SK-N-SH treated with all-trans-retinoic acid at 6 μM for 48 hours (cell line): ENCODE results near the gene RRM2.
"Not testable (repeated sequence)": the region's sequence is repeated elsewhere in the genome, so short reads cannot be mapped to it uniquely, and the experiment has no call there.

Source experiments
- ATAC-seq: fragments of 200-7000 bp; cut with Tn5 transposase; 3 replicates; pipeline ENCODE4 v1.9.1; 2020; ENCODE audit warnings: mild to moderate bottlenecking, moderate library complexity
- ARNTL ChIP-seq: fragments of 450-650 bp; formaldehyde crosslinking; IDR thresholded peaks from 2 replicates; pipeline ENCODE4 v1.5.0; 2020; ENCODE audit warnings: low read depth, mild to moderate bottlenecking, moderate library complexity, borderline replicate concordance
- BACH2 ChIP-seq: fragments of 250-450 bp; sonication (Bioruptor Pico); IDR thresholded peaks from 2 replicates; pipeline ENCODE4 v1.9.0; 2021; ENCODE audit warnings: mild to moderate bottlenecking, borderline replicate concordance
- CREB5 ChIP-seq: fragments of 250-450 bp; sonication (Bioruptor Pico); IDR thresholded peaks from 2 replicates; pipeline ENCODE4 v1.5.1; 2020; ENCODE audit warnings: low read depth, mild to moderate bottlenecking, moderate library complexity
- CSDC2 ChIP-seq: fragments of 250-450 bp; sonication (Bioruptor Pico); IDR thresholded peaks from 2 replicates; pipeline ENCODE4 v1.5.0; 2020; ENCODE audit warnings: mild to moderate bottlenecking, moderate library complexity
- CSRNP3 ChIP-seq: fragments of 250-450 bp; sonication (Bioruptor Pico); IDR thresholded peaks from 2 replicates; pipeline ENCODE4 v1.5.1; 2021; ENCODE audit warnings: mild to moderate bottlenecking, moderate library complexity
- ESRRG ChIP-seq: fragments of 250-450 bp; sonication (Bioruptor Pico); IDR thresholded peaks from 2 replicates; pipeline ENCODE4 v1.6.1; 2021; ENCODE audit warnings: mild to moderate bottlenecking
- GLIS3 ChIP-seq: fragments of 250-450 bp; sonication (Bioruptor Pico); IDR thresholded peaks from 2 replicates; pipeline ENCODE4 v1.5.0; 2020; ENCODE audit warnings: mild to moderate bottlenecking, moderate library complexity
- ISL1 ChIP-seq: fragments of 250-450 bp; sonication (Bioruptor Pico); IDR thresholded peaks from 2 replicates; pipeline ENCODE4 v2.1.2; 2022; ENCODE audit warnings: mild to moderate bottlenecking, moderate library complexity
- OSR1 ChIP-seq: fragments of 250-450 bp; sonication (Bioruptor Pico); IDR thresholded peaks from 2 replicates; pipeline ENCODE4 v1.8.0; 2022; ENCODE audit warnings: moderate library complexity, mild to moderate bottlenecking, inconsistent platforms
- POU6F1 ChIP-seq: fragments of 250-450 bp; sonication (Bioruptor Pico); IDR thresholded peaks from 2 replicates; pipeline ENCODE4 v1.8.0; 2021; ENCODE audit warnings: low read depth, mild to moderate bottlenecking, moderate library complexity, borderline replicate concordance
- PPARA ChIP-seq: fragments of 250-450 bp; sonication (Bioruptor Pico); IDR thresholded peaks from 2 replicates; pipeline ENCODE4 v1.5.0; 2020; ENCODE audit warnings: mild to moderate bottlenecking, borderline replicate concordance
- RARB ChIP-seq: fragments of 250-450 bp; sonication (Bioruptor Pico); IDR thresholded peaks from 2 replicates; pipeline ENCODE4 v1.8.0; 2021; ENCODE audit warnings: mild to moderate bottlenecking, moderate library complexity
- SNAI2 ChIP-seq: fragments of 250-450 bp; sonication (Bioruptor Pico); IDR thresholded peaks from 2 replicates; pipeline ENCODE4 v1.5.0; 2020; ENCODE audit warnings: mild to moderate bottlenecking, moderate library complexity
- TCF4 ChIP-seq: fragments of 250-450 bp; sonication (Bioruptor Pico); IDR thresholded peaks from 2 replicates; pipeline ENCODE4 v1.8.0; 2021; ENCODE audit warnings: mild to moderate bottlenecking, moderate library complexity, borderline replicate concordance
- TOX ChIP-seq: fragments of 250-450 bp; sonication (Bioruptor Pico); IDR thresholded peaks from 2 replicates; pipeline ENCODE4 v1.8.0; 2021; ENCODE audit warnings: mild to moderate bottlenecking, moderate library complexity, borderline replicate concordance
- ZC3H10 ChIP-seq: fragments of 250-450 bp; sonication (Bioruptor Pico); IDR thresholded peaks from 2 replicates; pipeline ENCODE4 v1.5.1; 2021; ENCODE audit warnings: mild to moderate bottlenecking, moderate library complexity
- ZFP3 ChIP-seq: fragments of 250-450 bp; sonication (Bioruptor Pico); IDR thresholded peaks from 2 replicates; pipeline ENCODE4 v1.5.0; 2020; ENCODE audit warnings: mild to moderate bottlenecking, moderate library complexity
- ZNF565 ChIP-seq: fragments of 450-650 bp; formaldehyde crosslinking; conservative IDR thresholded peaks from 2 replicates; pipeline ENCODE4 v1.5.0; 2020; ENCODE audit warnings: low read depth, mild to moderate bottlenecking, moderate library complexity
- ZNF70 ChIP-seq: fragments of 450-650 bp; formaldehyde crosslinking; IDR thresholded peaks from 2 replicates; pipeline ENCODE4 v1.5.0; 2020; ENCODE audit warnings: mild to moderate bottlenecking, moderate library complexity
- TF ChIP-seq, protein P1 (sequence below): fragments of 250-450 bp; sonication (Bioruptor Pico); IDR thresholded peaks from 2 replicates; pipeline ENCODE4 v1.8.0; 2020; ENCODE audit warnings: mild to moderate bottlenecking, moderate library complexity, borderline replicate concordance
- TF ChIP-seq, protein P2 (sequence below): fragments of 250-450 bp; sonication (Bioruptor Pico); IDR thresholded peaks from 2 replicates; pipeline ENCODE4 v1.5.0; 2020; ENCODE audit warnings: mild to moderate bottlenecking, moderate library complexity

RRM2 gene

GRCh38 chr2:10101491-10101890, 21.0 kb upstream of the RRM2 start:
- no peak for TF ChIP-seq ISL1
- no peak for TF ChIP-seq TOX
- TF ChIP-seq ZNF70 (CRISPR knock-in tag), result no peak
- no peak for TF ChIP-seq OSR1
- no peak for TF ChIP-seq RARB (CRISPR knock-in tag)
- TF ChIP-seq PPARA (CRISPR knock-in tag), result no peak
- TF ChIP-seq TCF4 (CRISPR knock-in tag), result no peak
- TF ChIP-seq, protein P1, sequence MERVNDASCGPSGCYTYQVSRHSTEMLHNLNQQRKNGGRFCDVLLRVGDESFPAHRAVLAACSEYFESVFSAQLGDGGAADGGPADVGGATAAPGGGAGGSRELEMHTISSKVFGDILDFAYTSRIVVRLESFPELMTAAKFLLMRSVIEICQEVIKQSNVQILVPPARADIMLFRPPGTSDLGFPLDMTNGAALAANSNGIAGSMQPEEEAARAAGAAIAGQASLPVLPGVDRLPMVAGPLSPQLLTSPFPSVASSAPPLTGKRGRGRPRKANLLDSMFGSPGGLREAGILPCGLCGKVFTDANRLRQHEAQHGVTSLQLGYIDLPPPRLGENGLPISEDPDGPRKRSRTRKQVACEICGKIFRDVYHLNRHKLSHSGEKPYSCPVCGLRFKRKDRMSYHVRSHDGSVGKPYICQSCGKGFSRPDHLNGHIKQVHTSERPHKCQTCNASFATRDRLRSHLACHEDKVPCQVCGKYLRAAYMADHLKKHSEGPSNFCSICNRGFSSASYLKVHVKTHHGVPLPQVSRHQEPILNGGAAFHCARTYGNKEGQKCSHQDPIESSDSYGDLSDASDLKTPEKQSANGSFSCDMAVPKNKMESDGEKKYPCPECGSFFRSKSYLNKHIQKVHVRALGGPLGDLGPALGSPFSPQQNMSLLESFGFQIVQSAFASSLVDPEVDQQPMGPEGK, result no peak
- no peak for TF ChIP-seq CREB5
- no peak for TF ChIP-seq ZFP3 (CRISPR knock-in tag)
- no peak for TF ChIP-seq BACH2 (CRISPR knock-in tag)
- no peak for TF ChIP-seq CSRNP3
- no peak for TF ChIP-seq CSDC2 (CRISPR knock-in tag)
- no peak for TF ChIP-seq ZC3H10 (CRISPR knock-in tag)
- TF ChIP-seq, protein P2, sequence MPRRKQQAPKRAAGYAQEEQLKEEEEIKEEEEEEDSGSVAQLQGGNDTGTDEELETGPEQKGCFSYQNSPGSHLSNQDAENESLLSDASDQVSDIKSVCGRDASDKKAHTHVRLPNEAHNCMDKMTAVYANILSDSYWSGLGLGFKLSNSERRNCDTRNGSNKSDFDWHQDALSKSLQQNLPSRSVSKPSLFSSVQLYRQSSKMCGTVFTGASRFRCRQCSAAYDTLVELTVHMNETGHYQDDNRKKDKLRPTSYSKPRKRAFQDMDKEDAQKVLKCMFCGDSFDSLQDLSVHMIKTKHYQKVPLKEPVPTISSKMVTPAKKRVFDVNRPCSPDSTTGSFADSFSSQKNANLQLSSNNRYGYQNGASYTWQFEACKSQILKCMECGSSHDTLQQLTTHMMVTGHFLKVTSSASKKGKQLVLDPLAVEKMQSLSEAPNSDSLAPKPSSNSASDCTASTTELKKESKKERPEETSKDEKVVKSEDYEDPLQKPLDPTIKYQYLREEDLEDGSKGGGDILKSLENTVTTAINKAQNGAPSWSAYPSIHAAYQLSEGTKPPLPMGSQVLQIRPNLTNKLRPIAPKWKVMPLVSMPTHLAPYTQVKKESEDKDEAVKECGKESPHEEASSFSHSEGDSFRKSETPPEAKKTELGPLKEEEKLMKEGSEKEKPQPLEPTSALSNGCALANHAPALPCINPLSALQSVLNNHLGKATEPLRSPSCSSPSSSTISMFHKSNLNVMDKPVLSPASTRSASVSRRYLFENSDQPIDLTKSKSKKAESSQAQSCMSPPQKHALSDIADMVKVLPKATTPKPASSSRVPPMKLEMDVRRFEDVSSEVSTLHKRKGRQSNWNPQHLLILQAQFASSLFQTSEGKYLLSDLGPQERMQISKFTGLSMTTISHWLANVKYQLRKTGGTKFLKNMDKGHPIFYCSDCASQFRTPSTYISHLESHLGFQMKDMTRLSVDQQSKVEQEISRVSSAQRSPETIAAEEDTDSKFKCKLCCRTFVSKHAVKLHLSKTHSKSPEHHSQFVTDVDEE, result no peak
- TF ChIP-seq POU6F1 (CRISPR knock-in tag), result no peak
- TF ChIP-seq ZNF565 (CRISPR knock-in tag), result no peak
- TF ChIP-seq, all 23 proteins: peak for 0
- ATAC-seq, result no peak

GRCh38 chr2:10103179-10103578, 19.4 kb upstream of the RRM2 start:
- TF ChIP-seq ZNF70 (CRISPR knock-in tag) (no peak), ZFP3 (CRISPR knock-in tag) (no peak), PPARA (CRISPR knock-in tag) (no peak)
- ATAC-seq, result no peak

DNA sequence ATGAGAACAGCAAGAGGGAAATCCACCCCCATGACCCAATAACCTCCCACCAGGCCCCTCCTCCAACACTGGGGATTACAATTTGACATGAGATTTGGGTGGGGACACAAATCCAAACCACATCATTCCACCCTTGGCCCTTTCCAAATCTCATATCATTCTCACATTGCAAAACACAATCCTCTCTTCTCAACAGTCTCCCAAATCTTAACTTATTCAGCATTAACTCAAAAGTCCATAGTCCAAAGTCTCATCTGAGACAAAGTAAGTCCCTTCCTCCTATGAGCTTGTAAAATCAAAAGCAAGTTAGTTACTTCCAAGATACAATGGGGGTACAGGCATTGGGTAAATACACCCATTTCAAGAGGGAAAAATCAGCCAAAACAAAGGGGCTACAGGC, 17.6 kb upstream of the RRM2 start:
- ATAC-seq, result not testable (repeated sequence)

DNA sequence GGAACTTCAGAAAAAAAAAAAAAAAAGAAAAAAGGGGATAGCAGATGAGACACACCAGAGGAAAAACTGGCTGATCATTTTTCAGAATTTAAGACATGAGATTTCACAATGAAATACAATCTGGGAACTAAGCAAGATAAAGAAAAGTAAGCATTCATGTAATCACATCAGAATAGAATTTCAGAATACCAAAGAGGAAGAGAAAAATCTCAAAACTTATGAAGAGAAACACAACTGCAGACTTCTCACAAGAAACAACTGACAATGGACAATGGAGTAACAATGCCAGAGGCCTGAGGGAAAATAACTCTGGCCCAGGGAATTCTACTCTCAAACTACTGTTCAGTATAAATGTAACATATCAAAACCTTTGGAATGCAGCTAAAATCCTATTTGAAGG, 13.2 kb upstream of the RRM2 start:
- TF ChIP-seq OSR1 (no peak), ISL1 (peak; percentile 49)
- ATAC-seq, result no peak; the same call in 2 of the 3 replicates

GRCh38 chr2:10119027-10119325, 3.6 kb upstream of the RRM2 start:
- ATAC-seq, result no peak
- TF ChIP-seq OSR1 (no peak), TCF4 (CRISPR knock-in tag) (no peak), SNAI2 (CRISPR knock-in tag) (no peak), ISL1 (no peak), POU6F1 (CRISPR knock-in tag) (no peak), PPARA (CRISPR knock-in tag) (no peak), ESRRG (CRISPR knock-in tag) (no peak), CSRNP3 (no peak), ARNTL (no peak), RARB (CRISPR knock-in tag) (no peak), BACH2 (CRISPR knock-in tag) (no peak), GLIS3 (no peak), CREB5 (no peak), ZFP3 (CRISPR knock-in tag) (no peak), CSDC2 (CRISPR knock-in tag) (no peak), ZC3H10 (CRISPR knock-in tag) (no peak)
